ENCODE data around the gene TRAPPC6A. TPM values are rescaled to one million over a fixed set of nuclear protein-coding genes. Genes with fewer than 3 reads are reported as not detected.

TRAPPC6A gene
- total and polyA plus RNA-seq, 7 experiments from 2014 or later: 44.6 to 174 (median 55.1) TPM

DNA sequence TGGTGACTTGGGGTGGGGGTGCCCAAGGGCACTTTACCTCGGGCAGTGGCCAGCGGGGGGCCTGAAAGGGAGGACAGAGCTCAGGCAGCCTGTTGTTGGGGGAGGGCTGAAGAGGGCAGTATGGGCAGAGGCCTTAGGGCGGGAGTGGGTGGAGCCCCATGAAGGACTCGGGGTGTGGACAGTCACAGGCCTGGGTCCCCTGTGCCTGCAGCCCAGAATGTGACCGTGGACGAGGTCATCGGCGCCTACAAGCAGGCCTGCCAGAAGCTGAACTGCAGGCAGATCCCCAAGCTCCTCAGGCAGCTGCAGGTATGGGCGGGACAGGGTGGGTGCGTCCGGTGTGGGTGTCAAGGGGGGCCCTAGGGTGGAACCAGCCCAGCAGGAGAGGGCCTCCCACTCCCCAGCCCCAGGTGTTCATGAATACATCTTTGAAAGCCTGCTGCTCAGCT lies 39.7 kb downstream of the TRAPPC6A start:
- intact Hi-C loops (cut with micrococcal nuclease): no loop called here
- no peak overlapping the region for H3K27ac ChIP-seq (ENCODE audit: low read depth, low read length)
- H3K4me1 Mint-ChIP-seq: peaks cover 0 to 16% (median 7%) of the 10 kb centered on the region in 7 donors
- CTCF ChIA-PET: interaction anchor here (0.6 kb wide), 1 partner anchor 48 kb away, joined by 3 read pairs; no protein-coding TSS in a partner anchor
- no peak overlapping the region for H3K4me3 ChIP-seq (ENCODE audit: low read length)
- H3K27me3 ChIP-seq (ENCODE audit: control insufficient read depth in 2 of 2, insufficient read depth in 2 of 2, low read length in 2 of 2): no peaks in the 10 kb centered on the region
- H3K4me1 ChIP-seq (ENCODE audit: control insufficient read depth in 2 of 2, insufficient read depth in 2 of 2, low read length in 2 of 2): no peaks in the 10 kb centered on the region
- DNase-seq: no peak
- H3K27me3 Mint-ChIP-seq: no peaks in the 10 kb centered on the region
- no peaks in the 10 kb centered on the region for H3K9me3 Mint-ChIP-seq
- H3K27ac Mint-ChIP-seq: peak overlapping the region in 1 of 9 donors; percentile 46
- no peak for ATAC-seq
- no peaks in the 10 kb centered on the region for H3K9me3 ChIP-seq (ENCODE audit: control insufficient read depth in 2 of 3, low read length in 3 of 3)
- H3K36me3 ChIP-seq (ENCODE audit: control insufficient read depth in 2 of 3, insufficient read depth in 3 of 3, low read length in 3 of 3): peaks cover 0 to 30% (median 0%) of the 10 kb centered on the region in 3 experiments
- POLR2A ChIA-PET: no interaction called here
- H3K36me3 Mint-ChIP-seq: peaks cover 0 to 13% (median 7%) of the 10 kb centered on the region in 5 donors
- H3K4me3 Mint-ChIP-seq: no peak overlapping the region

- H3K4me1 ChIP-seq (ENCODE audit: control insufficient read depth in 2 of 2, insufficient read depth in 2 of 2, low read length in 2 of 2): no peaks in the 10 kb centered on the region
- ChIA-PET POLR2A (no interaction called here), CTCF (interaction anchor here (0.9 kb wide), 1 partner anchor 11 kb away, joined by 3 read pairs; no protein-coding TSS in a partner anchor)
- H3K27me3 ChIP-seq (ENCODE audit: control insufficient read depth in 2 of 2, insufficient read depth in 2 of 2, low read length in 2 of 2): no peaks in the 10 kb centered on the region
- peaks cover 0 to 16% (median 7%) of the 10 kb centered on the region in 7 donors for H3K4me1 Mint-ChIP-seq
- peaks cover 0 to 5% (median 0%) of the 10 kb centered on the region in 5 donors for H3K36me3 Mint-ChIP-seq
- no peak overlapping the region for H3K4me3 ChIP-seq (ENCODE audit: low read length)
- H3K4me3 Mint-ChIP-seq: no peak overlapping the region
- peak overlapping the region in 2 of 9 donors; percentile 64 to 72 for H3K27ac Mint-ChIP-seq
- H3K27me3 Mint-ChIP-seq: no peaks in the 10 kb centered on the region
- intact Hi-C loops (cut with micrococcal nuclease): no loop called here
- ATAC-seq (no peak), DNase-seq (no peak)
- peaks cover 0 to 20% (median 0%) of the 10 kb centered on the region in 3 experiments for H3K36me3 ChIP-seq (ENCODE audit: control insufficient read depth in 2 of 3, insufficient read depth in 3 of 3, low read length in 3 of 3)
- H3K9me3 Mint-ChIP-seq: no peaks in the 10 kb centered on the region
- H3K27ac ChIP-seq (ENCODE audit: low read depth, low read length): no peak overlapping the region
- no peaks in the 10 kb centered on the region for H3K9me3 ChIP-seq (ENCODE audit: control insufficient read depth in 2 of 3, low read length in 3 of 3)
Observed at GRCh38 chr19:45137179-45137761, 40.8 kb downstream of the TRAPPC6A start.

DNA sequence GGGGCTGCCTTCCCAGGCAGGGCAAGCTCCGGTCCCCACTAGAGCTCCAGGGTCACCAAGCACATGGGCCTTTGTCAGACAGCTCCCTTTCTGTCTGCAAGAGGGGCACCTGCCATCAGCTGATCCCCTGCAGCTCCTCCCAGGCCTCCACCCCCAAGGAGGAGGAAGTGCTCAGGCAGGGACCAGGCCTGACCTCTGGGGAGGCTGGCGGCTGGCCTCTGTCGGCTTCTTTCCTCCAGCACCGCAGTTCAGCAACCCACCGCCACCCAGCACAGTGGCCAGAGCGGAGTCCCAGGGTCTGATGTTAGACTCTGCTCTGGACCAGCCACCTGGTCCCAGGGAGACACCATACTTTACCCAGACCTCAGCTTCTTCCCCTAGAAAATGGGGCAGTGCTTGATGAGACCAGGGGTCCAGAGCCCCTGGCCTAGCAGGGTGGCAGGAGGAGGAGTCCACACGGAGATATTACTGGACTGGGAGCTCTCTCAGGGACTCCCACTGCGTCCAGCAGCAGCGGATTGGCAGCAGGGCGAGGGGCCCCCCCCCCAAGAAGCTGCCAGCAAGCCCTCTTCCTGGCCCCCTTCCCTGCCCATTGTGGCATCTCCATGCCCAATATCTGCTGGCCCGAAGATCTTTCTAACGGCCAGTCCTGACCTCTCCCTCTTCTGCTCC lies 41.4 kb downstream of the TRAPPC6A start:
- Mint-ChIP-seq H3K27me3 (no peaks in the 10 kb centered on the region), H3K36me3 (peaks cover 0 to 4% (median 0%) of the 10 kb centered on the region in 5 donors), H3K4me1 (peaks cover 0 to 16% (median 8%) of the 10 kb centered on the region in 7 donors), H3K9me3 (no peaks in the 10 kb centered on the region), H3K27ac (peak overlapping the region in 1 of 9 donors; percentile 64), H3K4me3 (no peak overlapping the region)
- Histone ChIP-seq H3K9me3 (ENCODE audit: control insufficient read depth in 2 of 3, low read length in 3 of 3) (no peaks in the 10 kb centered on the region), H3K27me3 (ENCODE audit: control insufficient read depth in 2 of 2, insufficient read depth in 2 of 2, low read length in 2 of 2) (no peaks in the 10 kb centered on the region), H3K27ac (ENCODE audit: low read depth, low read length) (no peak overlapping the region), H3K4me1 (ENCODE audit: control insufficient read depth in 2 of 2, insufficient read depth in 2 of 2, low read length in 2 of 2) (no peaks in the 10 kb centered on the region), H3K36me3 (ENCODE audit: control insufficient read depth in 2 of 3, insufficient read depth in 3 of 3, low read length in 3 of 3) (peaks cover 0 to 14% (median 0%) of the 10 kb centered on the region in 3 experiments), H3K4me3 (ENCODE audit: low read length) (no peak overlapping the region)
- ChIA-PET CTCF (interaction anchor here (0.9 kb wide), 1 partner anchor 10 kb away, joined by 3 read pairs; no protein-coding TSS in a partner anchor), POLR2A (interaction anchor here (0.6 kb wide), 1 partner anchor 554 kb away, joined by 3 read pairs; no protein-coding TSS in a partner anchor)
- ATAC-seq (no peak), DNase-seq (no peak)
- intact Hi-C loops (cut with micrococcal nuclease): no loop called here

DNA sequence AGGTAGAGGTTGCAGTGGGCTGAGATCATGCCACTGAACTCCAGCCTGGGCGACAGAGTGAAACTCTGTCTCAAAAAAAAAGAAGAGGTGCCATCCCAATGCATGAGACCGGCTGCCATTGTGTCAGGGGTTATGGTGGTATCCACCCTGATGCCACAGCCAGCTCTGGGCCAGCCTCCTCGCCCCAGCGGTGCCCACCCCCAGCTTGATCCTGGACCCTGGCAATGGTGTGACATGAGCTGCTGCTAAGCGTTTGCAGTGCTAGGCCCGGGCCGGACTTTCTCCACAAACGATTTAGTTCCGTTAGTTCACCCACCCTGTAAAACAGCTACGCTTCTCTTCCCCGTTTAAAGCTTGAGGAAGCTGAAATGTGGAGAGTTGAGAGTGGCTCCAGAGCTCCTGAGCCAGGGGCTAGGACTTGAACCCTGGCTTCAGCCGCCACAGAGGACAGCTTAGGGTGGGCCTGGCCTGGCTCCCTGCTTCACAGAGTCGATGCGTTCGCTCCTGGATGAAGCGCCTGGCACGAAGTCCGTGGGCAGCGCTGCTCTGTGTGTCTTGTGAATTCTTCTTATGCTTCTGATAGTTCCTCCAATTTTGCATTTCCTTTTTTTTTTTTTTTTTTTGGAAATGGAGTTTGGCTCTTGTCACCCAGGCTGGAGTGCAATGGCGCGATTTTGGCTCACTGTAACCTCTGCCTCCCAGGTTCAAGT lies 42.7 kb downstream of the TRAPPC6A start:
- no peaks in the 10 kb centered on the region for H3K27me3 ChIP-seq (ENCODE audit: control insufficient read depth in 2 of 2, insufficient read depth in 2 of 2, low read length in 2 of 2)
- DNase-seq (no peak), ATAC-seq (no peak)
- peaks cover 0 to under 1% (median 0%) of the 10 kb centered on the region in 3 experiments for H3K36me3 ChIP-seq (ENCODE audit: control insufficient read depth in 2 of 3, insufficient read depth in 3 of 3, low read length in 3 of 3)
- H3K4me3 ChIP-seq (ENCODE audit: low read length): no peak overlapping the region
- no peaks in the 10 kb centered on the region for H3K9me3 ChIP-seq (ENCODE audit: control insufficient read depth in 2 of 3, low read length in 3 of 3)
- no peak overlapping the region for H3K27ac ChIP-seq (ENCODE audit: low read depth, low read length)
- no peaks in the 10 kb centered on the region for H3K27me3 Mint-ChIP-seq
- no peak overlapping the region for H3K27ac Mint-ChIP-seq
- H3K4me1 Mint-ChIP-seq: peaks cover 0 to 16% (median 8%) of the 10 kb centered on the region in 7 donors
- intact Hi-C loops (cut with micrococcal nuclease): no loop called here
- peaks cover 0 to 4% (median 0%) of the 10 kb centered on the region in 5 donors for H3K36me3 Mint-ChIP-seq
- no peak overlapping the region for H3K4me3 Mint-ChIP-seq
- no peaks in the 10 kb centered on the region for H3K4me1 ChIP-seq (ENCODE audit: control insufficient read depth in 2 of 2, insufficient read depth in 2 of 2, low read length in 2 of 2)
- CTCF ChIA-PET: no interaction called here
- POLR2A ChIA-PET: interaction anchor here (0.9 kb wide), 1 partner anchor 43 kb away, joined by 4 read pairs; no protein-coding TSS in a partner anchor
- no peaks in the 10 kb centered on the region for H3K9me3 Mint-ChIP-seq

DNA sequence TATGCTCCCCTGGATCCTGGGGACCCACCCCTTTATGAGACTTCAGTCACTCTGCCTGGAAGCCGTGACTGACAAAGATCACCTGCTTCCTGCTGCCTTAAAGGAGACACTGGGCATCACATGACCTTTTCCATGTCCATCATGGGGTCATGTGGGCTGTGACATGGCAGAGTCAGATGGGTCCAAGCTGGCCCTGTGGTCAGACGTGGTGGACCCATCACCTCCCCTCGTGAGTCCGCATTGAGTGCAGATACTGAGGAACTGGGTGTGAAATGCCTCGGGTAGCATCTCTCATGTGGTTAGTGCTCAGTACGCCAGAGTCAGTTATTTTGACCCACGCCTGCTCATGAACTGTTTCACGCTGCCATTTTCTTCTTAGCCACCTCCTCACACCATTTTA lies 44.4 kb downstream of the TRAPPC6A start:
- H3K36me3 Mint-ChIP-seq: peaks cover 0 to 4% (median 0%) of the 10 kb centered on the region in 5 donors
- peaks cover 0 to 16% (median 8%) of the 10 kb centered on the region in 7 donors for H3K4me1 Mint-ChIP-seq
- CTCF ChIA-PET: no interaction called here
- intact Hi-C loops (cut with micrococcal nuclease): no loop called here
- no peak overlapping the region for H3K27ac ChIP-seq (ENCODE audit: low read depth, low read length)
- H3K36me3 ChIP-seq (ENCODE audit: control insufficient read depth in 2 of 3, insufficient read depth in 3 of 3, low read length in 3 of 3): peaks cover 0 to 5% (median 0%) of the 10 kb centered on the region in 3 experiments
- no peaks in the 10 kb centered on the region for H3K9me3 ChIP-seq (ENCODE audit: control insufficient read depth in 2 of 3, low read length in 3 of 3)
- H3K27me3 Mint-ChIP-seq: no peaks in the 10 kb centered on the region
- no peaks in the 10 kb centered on the region for H3K4me1 ChIP-seq (ENCODE audit: control insufficient read depth in 2 of 2, insufficient read depth in 2 of 2, low read length in 2 of 2)
- POLR2A ChIA-PET: no interaction called here
- ATAC-seq (no peak), DNase-seq (no peak)
- H3K27ac Mint-ChIP-seq: no peak overlapping the region
- H3K4me3 Mint-ChIP-seq: no peak overlapping the region
- no peak overlapping the region for H3K4me3 ChIP-seq (ENCODE audit: low read length)
- H3K27me3 ChIP-seq (ENCODE audit: control insufficient read depth in 2 of 2, insufficient read depth in 2 of 2, low read length in 2 of 2): no peaks in the 10 kb centered on the region
- H3K9me3 Mint-ChIP-seq: no peaks in the 10 kb centered on the region

GRCh38 chr19:45130888-45131615 lies 47.0 kb downstream of the TRAPPC6A start:
- DNase-seq (no peak), ATAC-seq (peak; percentile 22)
- CTCF ChIA-PET: interaction anchor here (0.5 kb wide), 1 partner anchor 23 kb away, joined by 3 read pairs; no protein-coding TSS in a partner anchor

More at GRCh38 chr19:45130888-45131615, 47.0 kb downstream of the TRAPPC6A start:
- intact Hi-C loops (cut with micrococcal nuclease): no loop called here
- peaks cover 0 to 3% of the 10 kb centered on the region in 2 donors for H3K4me1 ChIP-seq (ENCODE audit: control insufficient read depth in 2 of 2, insufficient read depth in 2 of 2, low read length in 2 of 2)
- no peaks in the 10 kb centered on the region for H3K27me3 Mint-ChIP-seq
- peaks cover 0 to 7% (median 0%) of the 10 kb centered on the region in 3 experiments for H3K36me3 ChIP-seq (ENCODE audit: control insufficient read depth in 2 of 3, insufficient read depth in 3 of 3, low read length in 3 of 3)
- POLR2A ChIA-PET: interaction anchor here (0.9 kb wide), 1 partner anchor 40 kb away, joined by 3 read pairs; no protein-coding TSS in a partner anchor
- H3K4me1 Mint-ChIP-seq: peaks cover 5 to 10% (median 9%) of the 10 kb centered on the region in 7 donors
- H3K36me3 Mint-ChIP-seq: no peaks in the 10 kb centered on the region
- peak overlapping the region in 1 of 9 donors; percentile 67 for H3K27ac Mint-ChIP-seq
- no peaks in the 10 kb centered on the region for H3K9me3 Mint-ChIP-seq
- no peaks in the 10 kb centered on the region for H3K9me3 ChIP-seq (ENCODE audit: control insufficient read depth in 2 of 3, low read length in 3 of 3)
- no peak overlapping the region for H3K4me3 Mint-ChIP-seq
- H3K27ac ChIP-seq (ENCODE audit: low read depth, low read length): no peak overlapping the region
- H3K27me3 ChIP-seq (ENCODE audit: control insufficient read depth in 2 of 2, insufficient read depth in 2 of 2, low read length in 2 of 2): no peaks in the 10 kb centered on the region
- H3K4me3 ChIP-seq (ENCODE audit: low read length): no peak overlapping the region
